BE2C (cell line): ENCODE data around the gene SLC24A3.

Experiments
- DNase-seq: peaks from one replicate; pipeline ENCODE4 v3.0.0-alpha.2; 2020
- H3K27me3 ChIP-seq: fragments of 250-450 bp; sonication (Bioruptor Pico); 2 replicates; pipeline ENCODE4 v1.5.1; 2020; ENCODE audit warnings: mild to moderate bottlenecking
- H3K36me3 ChIP-seq: fragments of 250-450 bp; sonication (Bioruptor Pico); 2 replicates; pipeline ENCODE4 v1.5.1; 2020; ENCODE audit warnings: mild to moderate bottlenecking
- H3K4me1 ChIP-seq: fragments of 250-450 bp; sonication (Bioruptor Pico); 2 replicates; pipeline ENCODE4 v1.5.1; 2020
- H3K4me3 ChIP-seq: 2 replicates; pipeline ENCODE4 v1.5.1; 2011; ENCODE audit warnings: low read depth, low read length
- H3K9me3 ChIP-seq: fragments of 250-450 bp; sonication (Bioruptor Pico); 2 replicates; pipeline ENCODE4 v1.5.1; 2020
- CTCF ChIP-seq: IDR thresholded peaks from 2 replicates; pipeline ENCODE4 v1.5.1; 2012; ENCODE audit warnings: mild to moderate bottlenecking, low read depth, low read length

Gene SLC24A3

GRCh38 chr20:19271879-19272651 is 59.6 kb downstream of the SLC24A3 start:
- no peak for TF ChIP-seq CTCF
- no peak for DNase-seq
- Histone ChIP-seq H3K4me3 (no peak overlapping the region), H3K4me1 (no peaks in the 10 kb centered on the region), H3K36me3 (no peaks in the 10 kb centered on the region), H3K27me3 (no peaks in the 10 kb centered on the region), H3K9me3 (no peaks in the 10 kb centered on the region; the same call in 1 of the 2 replicates)

- DNase-seq: no peak
- Histone ChIP-seq H3K4me3 (no peak overlapping the region), H3K9me3 (no peaks in the 10 kb centered on the region; the same call in 1 of the 2 replicates), H3K4me1 (no peaks in the 10 kb centered on the region), H3K36me3 (no peaks in the 10 kb centered on the region), H3K27me3 (no peaks in the 10 kb centered on the region)
- no peak for TF ChIP-seq CTCF
Observed at GRCh38 chr20:19272976-19273654, 60.7 kb downstream of the SLC24A3 start.

- TF ChIP-seq CTCF: no peak
- no peaks in the 10 kb centered on the region; the same call in 1 of the 2 replicates for H3K9me3 ChIP-seq
- no peak for DNase-seq
- no peaks in the 10 kb centered on the region for H3K36me3 ChIP-seq
- no peaks in the 10 kb centered on the region for H3K27me3 ChIP-seq
- H3K4me3 ChIP-seq: no peak overlapping the region
- H3K4me1 ChIP-seq: no peaks in the 10 kb centered on the region
Observed at GRCh38 chr20:19274001-19274400, 61.6 kb downstream of the SLC24A3 start.

- Histone ChIP-seq H3K9me3 (no peaks in the 10 kb centered on the region; the same call in 1 of the 2 replicates), H3K27me3 (no peaks in the 10 kb centered on the region), H3K36me3 (no peaks in the 10 kb centered on the region), H3K4me1 (no peaks in the 10 kb centered on the region), H3K4me3 (no peak overlapping the region)
- TF ChIP-seq CTCF: no peak
- DNase-seq: no peak
Observed at GRCh38 chr20:19274412-19275015, 62.1 kb downstream of the SLC24A3 start.

GRCh38 chr20:19275038-19275629 is 62.7 kb downstream of the SLC24A3 start:
- Histone ChIP-seq H3K36me3 (no peaks in the 10 kb centered on the region), H3K27me3 (no peaks in the 10 kb centered on the region), H3K9me3 (no peaks in the 10 kb centered on the region; the same call in 1 of the 2 replicates), H3K4me1 (no peaks in the 10 kb centered on the region), H3K4me3 (no peak overlapping the region)
- TF ChIP-seq CTCF: no peak
- DNase-seq: no peak
